ENCODE results near the gene CNPY3. TPM values are rescaled to one million over a fixed set of nuclear protein-coding genes. Genes with fewer than 3 reads are reported as not detected.
A peak's percentile ranks its signal among the peaks of the same experiment; 100 is the strongest.
"Not testable (repeated sequence)": the region's sequence is repeated elsewhere in the genome, so short reads cannot be mapped to it uniquely, and the experiment has no call there.

CNPY3 gene
- total and polyA plus RNA-seq, 2 of the 13 experiments (the other 11 are each of a cell fraction or from before 2014, with no cell fraction given), result 42.3 to 60.2 TPM

DNA sequence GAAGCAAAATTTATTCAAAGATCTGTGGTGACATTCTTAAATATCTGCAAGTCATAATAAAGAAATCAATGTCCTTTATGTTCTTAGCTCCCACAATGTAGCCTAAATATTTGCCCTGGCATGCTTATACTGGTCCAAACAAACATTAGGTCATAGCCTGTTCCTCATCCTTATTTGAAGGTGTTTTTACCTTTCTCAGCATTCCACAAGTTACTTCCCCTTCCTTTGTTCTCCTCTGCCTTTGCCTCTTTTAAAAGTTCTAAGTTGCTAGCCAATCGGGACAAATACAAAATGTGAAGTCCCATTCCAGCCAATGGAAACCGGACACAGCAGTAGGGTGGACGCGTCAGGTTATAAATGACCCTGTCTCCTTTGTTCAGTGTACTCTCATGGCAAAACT lies 25.1 kb downstream of the CNPY3 start:
- intact Hi-C loops (cut with micrococcal nuclease; ENCODE audit: unreplicated experiment); H3K4me2 ChIP-seq (ENCODE audit: low read depth, low read length); H3K27me3 ChIP-seq (ENCODE audit: control insufficient read depth in 1 of 2, insufficient read depth in 2 of 2, low read length in 2 of 2); H3K9me3 ChIP-seq (ENCODE audit: low read length); DNase-seq (ENCODE audit: low spot score); H3K36me3 ChIP-seq (replicated peaks in 1 of 2; ENCODE audit: control insufficient read depth in 1 of 2, insufficient read depth in 2 of 2, low read length in 2 of 2); CTCF ChIA-PET (ENCODE audit: low intra/inter-chr PET ratio, low total read pairs); H3K4me3 ChIP-seq (replicated peaks in 1 of 3; ENCODE audit: insufficient read depth in 1 of 3, low read depth in 2 of 3, low read length in 3 of 3); H3K27ac ChIP-seq (ENCODE audit: extremely low read length, insufficient read depth, low read length); FAIRE-seq; POLR2A ChIA-PET; H3K79me2 ChIP-seq (ENCODE audit: insufficient read depth, low read length); H3K4me1 ChIP-seq (ENCODE audit: insufficient read depth, low read length); H3K9ac ChIP-seq (ENCODE audit: insufficient read depth, low read depth, low read length); H2AFZ ChIP-seq (ENCODE audit: low read length); ATAC-seq; in situ Hi-C loops (cut with HindIII; ENCODE audit: extremely low pct_ligation_motif_present, low pct_unique_long_range_greater_than_20kb); BruUV-seq (replicated peaks); H4K20me1 ChIP-seq (ENCODE audit: insufficient read depth, low read length): not testable (repeated sequence)
- 75% methylated on average over 4 of the region's 4 CpGs for WGBS (ENCODE audit: low lambda C conversion rate)

DNA sequence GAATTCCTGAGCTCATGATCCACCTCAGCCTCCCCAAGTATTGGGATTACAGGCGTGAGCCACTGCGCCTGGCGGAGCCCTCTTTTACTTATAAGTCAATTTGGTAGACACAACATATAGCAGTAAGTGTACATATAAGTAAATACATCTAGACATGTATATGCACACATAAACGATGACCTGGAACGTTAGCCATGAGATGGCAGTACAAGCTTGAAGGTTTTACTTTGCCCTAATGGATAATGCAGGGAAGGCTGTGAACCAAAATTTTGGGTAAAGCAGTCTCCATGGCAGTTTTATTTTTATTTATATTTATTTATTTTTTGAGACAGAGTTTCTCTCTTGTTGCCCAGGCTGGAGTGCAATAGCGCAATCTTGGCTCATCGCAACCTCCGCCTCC lies 28.8 kb downstream of the CNPY3 start:
- Histone ChIP-seq H3K27me3 (ENCODE audit: control insufficient read depth in 1 of 2, insufficient read depth in 2 of 2, low read length in 2 of 2) (no peaks in the 10 kb centered on the region; a peak in 1 of 5 replicates), H3K4me1 (ENCODE audit: insufficient read depth, low read length) (peaks cover 18% of the 10 kb centered on the region), H3K36me3 (replicated peaks in 1 of 2; ENCODE audit: control insufficient read depth in 1 of 2, insufficient read depth in 2 of 2, low read length in 2 of 2) (no peaks in the 10 kb centered on the region), H2AFZ (ENCODE audit: low read length) (no peak overlapping the region), H3K4me2 (ENCODE audit: low read depth, low read length) (no peak overlapping the region), H3K27ac (ENCODE audit: extremely low read length, insufficient read depth, low read length) (no peak overlapping the region), H4K20me1 (ENCODE audit: insufficient read depth, low read length) (no peaks in the 10 kb centered on the region), H3K9ac (ENCODE audit: insufficient read depth, low read depth, low read length) (no peak overlapping the region), H3K9me3 (ENCODE audit: low read length) (no peaks in the 10 kb centered on the region), H3K79me2 (ENCODE audit: insufficient read depth, low read length) (no peaks in the 10 kb centered on the region), H3K4me3 (replicated peaks in 1 of 3; ENCODE audit: insufficient read depth in 1 of 3, low read depth in 2 of 3, low read length in 3 of 3) (no peak overlapping the region)
- ATAC-seq, result no peak
- no peak for DNase-seq (ENCODE audit: low spot score)
- ChIA-PET CTCF (ENCODE audit: low intra/inter-chr PET ratio, low total read pairs) (no interaction called here), POLR2A (interaction anchor here (1.0 kb wide), 1 partner anchor 29 kb away, joined by 3 read pairs; the partner anchor contains the start of gene CNPY3)
- in situ Hi-C loops (cut with HindIII; ENCODE audit: extremely low pct_ligation_motif_present, low pct_unique_long_range_greater_than_20kb) (no loop called here), intact Hi-C loops (cut with micrococcal nuclease; ENCODE audit: unreplicated experiment) (no loop called here)
- FAIRE-seq, result no peak
- peak; percentile 37; the same call in 1 of the 2 replicates for TF ChIP-seq STAG1 (CRISPR knock-in tag; IDR thresholded peaks at IDR 0.05)
- TF ChIP-seq, protein P1, sequence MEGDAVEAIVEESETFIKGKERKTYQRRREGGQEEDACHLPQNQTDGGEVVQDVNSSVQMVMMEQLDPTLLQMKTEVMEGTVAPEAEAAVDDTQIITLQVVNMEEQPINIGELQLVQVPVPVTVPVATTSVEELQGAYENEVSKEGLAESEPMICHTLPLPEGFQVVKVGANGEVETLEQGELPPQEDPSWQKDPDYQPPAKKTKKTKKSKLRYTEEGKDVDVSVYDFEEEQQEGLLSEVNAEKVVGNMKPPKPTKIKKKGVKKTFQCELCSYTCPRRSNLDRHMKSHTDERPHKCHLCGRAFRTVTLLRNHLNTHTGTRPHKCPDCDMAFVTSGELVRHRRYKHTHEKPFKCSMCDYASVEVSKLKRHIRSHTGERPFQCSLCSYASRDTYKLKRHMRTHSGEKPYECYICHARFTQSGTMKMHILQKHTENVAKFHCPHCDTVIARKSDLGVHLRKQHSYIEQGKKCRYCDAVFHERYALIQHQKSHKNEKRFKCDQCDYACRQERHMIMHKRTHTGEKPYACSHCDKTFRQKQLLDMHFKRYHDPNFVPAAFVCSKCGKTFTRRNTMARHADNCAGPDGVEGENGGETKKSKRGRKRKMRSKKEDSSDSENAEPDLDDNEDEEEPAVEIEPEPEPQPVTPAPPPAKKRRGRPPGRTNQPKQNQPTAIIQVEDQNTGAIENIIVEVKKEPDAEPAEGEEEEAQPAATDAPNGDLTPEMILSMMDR (CRISPR knock-in tag; IDR thresholded peaks at IDR 0.05), result peak; percentile 34; the same call in 1 of the 2 replicates
- TF ChIP-seq ZKSCAN1 (IDR thresholded peaks at IDR 0.05; ENCODE audit: low read length), result no peak
- TF ChIP-seq SMC3 (IDR thresholded peaks at IDR 0.05; ENCODE audit: low read length), result no peak
- 78% methylated on average over 8 of the region's 8 CpGs for WGBS (ENCODE audit: low lambda C conversion rate)
- BruUV-seq (replicated peaks), result no TSS peak
